TTC549 (cell line): ENCODE data around the gene PALLD.

Experiments
- FAIRE-seq: peaks from 2 replicates; lab custom pipeline; 2012; peaks lifted over from hg19 to GRCh38; lab: Jason Lieb, UNC

Gene PALLD

DNA sequence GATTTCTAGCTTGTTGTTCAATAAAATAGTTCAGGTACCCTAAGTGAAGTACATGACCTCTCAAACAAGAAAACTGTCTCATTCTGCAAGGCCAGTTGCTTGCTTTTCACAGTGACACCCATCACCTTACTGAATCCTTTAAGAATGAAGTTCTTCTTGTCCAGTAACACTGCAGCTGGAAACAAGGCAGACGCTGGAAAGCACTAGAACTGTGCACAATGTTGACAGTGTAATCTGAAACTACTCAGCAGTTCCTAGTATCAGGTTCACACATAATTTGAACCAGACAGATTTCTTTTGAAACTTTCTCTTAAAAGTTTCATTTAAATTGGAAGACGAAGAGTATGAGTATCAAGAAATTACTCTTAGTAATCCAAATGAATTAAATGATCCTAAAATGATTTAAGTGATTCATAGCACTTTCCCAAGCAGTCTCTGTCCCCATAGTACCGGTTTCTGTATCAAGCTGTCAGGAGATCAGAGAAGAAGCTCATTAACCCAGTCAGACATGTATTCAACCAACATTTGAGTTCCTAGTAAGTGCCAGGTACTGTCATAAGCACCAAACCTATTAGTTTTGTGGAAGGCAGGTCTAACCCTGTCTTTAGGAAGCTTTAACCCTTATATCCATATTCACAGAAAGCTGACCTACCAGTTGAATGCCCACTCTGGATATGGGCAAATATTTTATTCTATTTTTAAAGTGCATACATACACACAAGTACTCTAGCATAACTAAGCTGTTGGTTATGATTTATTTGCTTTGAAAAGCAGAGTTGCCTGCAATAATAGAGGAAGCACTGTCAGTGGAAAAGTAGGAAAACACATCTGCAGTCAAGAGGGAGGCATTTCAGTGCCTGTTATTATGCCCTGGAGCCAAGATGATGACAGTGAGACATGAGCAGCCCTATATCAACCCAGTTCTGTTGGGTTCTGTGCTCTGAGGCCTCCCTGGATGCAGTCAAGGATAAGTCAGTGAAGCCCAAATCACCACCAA, 63.6 kb downstream of the PALLD start:
- FAIRE-seq = no peak

DNA sequence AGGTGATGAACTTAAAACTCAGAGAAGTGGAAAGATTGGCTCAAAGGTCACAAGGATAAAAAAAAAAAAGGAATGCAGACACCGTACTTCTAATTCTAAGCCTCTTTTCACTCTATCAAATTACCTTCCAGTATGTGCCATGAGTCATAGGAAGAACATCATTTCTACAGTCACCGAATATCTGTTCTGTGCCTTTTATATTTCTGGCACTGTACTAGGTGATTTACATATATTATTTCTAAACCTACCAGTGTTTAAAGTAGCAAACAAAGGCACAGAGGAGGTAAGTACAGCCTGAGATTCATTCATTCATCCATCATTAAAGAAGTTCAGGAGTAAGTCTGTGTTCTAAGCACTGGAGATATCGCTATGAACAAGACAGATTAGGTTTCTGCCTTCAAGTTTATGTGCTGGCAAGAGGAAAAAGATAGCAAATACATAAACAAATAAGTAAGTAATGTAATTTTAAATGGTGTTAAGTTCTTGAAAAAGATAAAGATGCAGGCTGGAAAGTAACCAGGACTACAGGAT, 65.3 kb downstream of the PALLD start:
- FAIRE-seq = no peak

DNA sequence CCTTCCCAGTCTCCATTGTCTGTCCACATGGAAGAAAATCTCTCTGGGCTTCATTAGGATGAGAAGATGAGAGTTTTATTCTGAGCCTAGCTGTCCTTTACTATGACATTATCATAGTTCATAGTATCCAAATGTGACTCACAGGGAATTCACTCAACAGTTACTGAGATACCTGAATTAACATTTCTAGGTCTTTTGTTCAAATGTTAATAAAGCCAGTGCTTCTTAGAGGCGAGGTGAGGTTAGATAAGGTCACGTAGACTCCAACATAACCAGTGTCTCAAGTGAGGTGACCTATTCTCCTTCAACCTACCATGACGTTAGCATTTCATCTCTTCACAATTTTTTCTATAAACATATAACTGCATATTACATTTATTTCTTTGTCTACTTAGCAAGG, 67.2 kb downstream of the PALLD start:
- FAIRE-seq = no peak

DNA sequence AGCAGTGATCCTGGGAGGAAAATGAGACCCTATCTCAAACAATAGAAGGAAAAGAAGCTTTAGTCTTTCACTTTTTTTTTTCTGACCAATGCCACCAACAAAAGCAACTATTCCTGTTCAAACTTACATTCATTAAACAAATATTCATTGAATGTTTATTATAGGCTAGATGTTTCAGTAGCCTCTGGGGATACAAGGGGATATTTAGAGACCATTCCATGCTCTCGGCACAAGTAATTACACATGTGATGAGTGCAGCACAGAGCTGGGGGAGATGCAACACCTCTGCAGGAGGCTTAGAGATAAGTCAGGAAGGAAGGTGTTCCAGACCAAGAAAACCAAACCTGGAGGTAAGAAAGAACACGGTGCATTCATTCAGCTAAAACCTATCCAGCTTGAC, 68.3 kb downstream of the PALLD start:
- no peak for FAIRE-seq

DNA sequence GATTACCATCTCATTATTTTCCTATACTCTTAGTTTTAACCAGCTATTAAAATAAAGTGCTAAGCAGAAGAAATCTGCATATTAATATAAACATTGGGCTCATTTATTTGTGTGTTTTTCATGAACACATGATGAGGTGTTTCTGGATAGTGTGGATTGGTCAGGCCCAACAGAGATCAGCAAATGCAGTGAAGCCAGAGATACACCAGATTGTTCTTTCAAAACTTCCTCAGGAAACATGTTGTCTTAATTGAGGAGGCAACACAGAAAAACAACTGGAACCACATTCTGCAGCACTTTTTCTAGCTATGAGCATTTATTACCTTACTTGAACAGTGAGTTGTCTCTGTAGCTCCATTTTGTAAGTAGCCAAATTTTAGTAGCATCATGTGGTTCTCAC, 69.9 kb downstream of the PALLD start:
- no peak for FAIRE-seq

DNA sequence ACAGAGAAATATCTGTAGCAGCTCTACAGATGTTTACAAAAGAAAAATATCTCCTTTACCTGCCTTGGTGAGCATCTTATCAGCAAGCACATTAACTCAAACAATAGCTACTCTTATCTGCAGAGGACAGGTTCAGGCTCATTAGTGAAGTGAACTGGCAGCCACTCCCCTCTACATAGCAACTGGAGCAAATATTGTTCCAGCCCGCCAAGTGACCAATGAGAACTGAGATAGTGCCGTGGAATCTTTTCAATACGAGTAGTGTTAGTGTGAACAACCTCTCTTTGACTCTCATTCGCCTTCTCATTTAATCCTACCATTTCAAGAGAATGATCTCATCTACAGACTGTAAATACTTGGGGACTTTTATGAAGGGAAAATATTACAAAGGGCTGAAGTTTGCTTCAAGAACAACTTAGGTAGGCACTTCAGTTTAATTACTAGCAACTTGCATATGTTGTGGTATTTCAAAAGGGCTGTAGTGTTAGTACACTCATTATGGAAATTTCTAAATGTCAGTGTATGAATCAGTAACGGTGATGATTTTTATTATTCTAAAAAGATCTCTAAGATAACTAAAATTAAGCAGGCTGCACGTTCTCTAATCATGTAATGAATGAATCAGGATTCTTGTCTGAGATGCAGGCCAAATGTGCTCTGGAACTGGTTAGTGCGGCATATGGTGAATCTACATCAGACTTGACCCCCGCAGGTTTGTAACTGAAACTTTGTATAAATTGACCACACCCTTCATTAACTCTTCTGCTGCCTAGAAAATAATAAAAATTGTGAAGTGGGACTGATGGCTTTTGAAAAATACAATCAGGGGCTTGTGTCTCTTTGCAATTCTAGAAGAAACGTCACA, 72.4 kb downstream of the PALLD start:
- FAIRE-seq = no peak

DNA sequence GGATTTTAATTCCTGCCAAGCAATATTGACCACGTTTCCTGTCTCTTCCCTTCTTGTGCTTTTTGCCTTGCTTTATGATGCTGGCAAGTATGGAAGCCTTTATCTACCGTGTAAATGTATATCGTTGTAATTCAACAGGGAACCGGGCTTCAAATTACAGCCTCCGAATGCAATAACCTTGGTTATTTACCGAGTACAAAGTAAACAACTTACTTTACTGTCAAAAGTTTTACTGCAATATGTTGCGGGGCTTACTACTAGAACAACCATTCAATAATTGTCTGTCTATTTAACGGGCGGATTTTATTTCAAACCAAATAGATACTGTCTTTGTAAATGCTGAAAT, 73.1 kb downstream of the PALLD start:
- FAIRE-seq = no peak

DNA sequence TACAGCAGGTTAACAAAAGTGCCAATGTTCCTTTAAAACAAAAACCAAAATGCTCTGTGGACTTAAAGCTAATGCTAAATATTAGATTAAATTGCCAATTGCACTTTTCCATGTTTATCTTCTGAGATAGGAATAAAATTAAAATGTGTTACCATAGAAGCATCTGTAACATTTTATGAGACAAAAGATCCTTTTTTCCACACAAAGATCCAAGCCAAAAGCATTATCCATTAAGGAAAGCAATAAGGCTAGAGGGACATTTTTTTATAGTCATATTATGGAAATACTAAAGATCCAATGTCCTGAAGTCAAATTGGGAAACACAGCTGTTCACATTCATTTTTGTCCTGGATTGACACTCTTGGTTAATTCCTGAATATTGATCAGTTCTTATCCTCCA, 73.6 kb downstream of the PALLD start:
- FAIRE-seq = no peak

DNA sequence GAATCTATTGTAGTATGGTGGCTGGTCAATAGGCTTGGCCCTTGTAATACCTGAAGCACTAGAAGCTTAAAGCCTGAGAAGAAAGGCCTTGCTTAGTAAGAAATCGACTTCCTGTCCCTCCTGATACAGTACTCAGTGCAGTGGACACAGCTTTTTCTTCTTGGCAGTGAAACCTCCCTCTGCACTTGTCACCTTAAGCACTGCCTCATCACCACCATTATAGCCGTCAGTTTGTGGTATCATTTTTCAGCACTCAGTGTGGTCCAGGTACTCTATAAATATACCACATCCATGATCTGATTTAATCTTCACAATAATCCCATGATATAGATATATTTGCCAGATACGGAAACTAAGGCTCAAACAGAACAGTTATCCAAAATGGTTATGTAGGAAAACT, 75.2 kb downstream of the PALLD start:
- no peak for FAIRE-seq

DNA sequence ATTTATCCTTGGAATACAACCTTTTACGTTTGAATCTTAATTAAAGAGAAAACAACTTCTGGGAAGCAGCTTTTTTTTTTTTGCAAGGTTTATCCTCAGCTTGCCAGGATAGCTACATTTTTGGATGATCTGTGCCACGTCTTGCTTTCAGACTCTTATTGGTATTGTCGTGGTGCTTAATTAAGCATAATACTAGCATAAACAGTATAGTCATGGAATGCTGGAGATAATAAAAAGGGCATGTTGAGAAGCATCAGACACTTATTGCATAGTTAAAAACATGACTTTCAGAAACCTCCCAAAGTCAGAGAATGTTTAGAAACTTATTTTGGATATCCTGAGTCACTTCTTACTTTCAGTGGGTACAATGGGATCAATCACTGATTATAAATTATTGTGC, 77.0 kb downstream of the PALLD start:
- FAIRE-seq = no peak

DNA sequence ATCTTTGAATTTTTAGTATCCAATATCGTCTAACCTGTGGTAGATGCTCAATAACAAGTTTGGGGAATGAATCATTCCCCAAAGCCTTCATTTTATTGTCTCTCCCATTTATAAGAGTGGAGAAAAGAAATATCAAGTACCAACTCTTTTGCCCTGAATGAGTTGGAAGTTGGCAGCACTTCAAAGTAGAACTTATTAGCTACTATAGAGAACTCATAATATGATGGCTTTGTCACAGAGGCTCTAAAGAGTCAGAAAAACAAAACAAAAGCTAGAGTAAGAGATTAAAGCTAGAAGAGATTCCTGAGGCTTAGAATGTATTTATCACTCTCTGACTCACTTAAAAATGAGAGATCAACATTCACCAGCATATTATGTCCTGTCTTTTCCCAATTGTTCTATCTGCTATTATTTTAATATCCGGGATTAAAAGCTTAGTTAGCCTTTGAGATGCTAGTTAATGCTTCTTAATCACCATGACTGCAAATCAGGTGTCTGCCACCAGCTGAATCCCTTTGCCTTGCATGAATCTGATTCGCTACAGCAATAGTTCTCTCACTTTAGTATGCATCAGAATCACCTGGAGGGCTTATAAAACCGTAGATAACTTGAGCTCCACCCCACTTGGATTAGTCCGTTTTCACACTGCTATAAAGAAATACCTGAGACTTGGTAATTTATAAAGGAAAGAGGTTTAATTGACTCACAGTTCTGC, 77.9 kb downstream of the PALLD start:
- no peak for FAIRE-seq

DNA sequence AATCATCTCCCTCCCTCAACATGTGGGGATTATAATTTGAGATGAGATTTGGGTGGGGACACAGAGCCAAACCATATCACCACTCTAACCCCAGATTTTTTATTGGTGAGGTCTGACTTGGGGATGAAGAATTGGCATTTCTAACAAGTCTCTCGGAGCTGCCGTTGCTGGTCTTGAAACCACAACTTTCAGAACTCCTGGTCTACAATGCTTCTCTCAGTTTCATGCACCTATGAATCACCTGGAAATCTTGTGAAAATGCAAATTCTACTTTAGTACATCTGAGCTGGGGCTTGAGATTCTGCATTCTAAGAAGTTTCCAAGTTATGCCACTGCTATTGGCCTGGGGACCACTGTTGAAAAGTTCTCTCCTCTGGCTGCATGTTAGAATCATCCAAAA, 78.6 kb downstream of the PALLD start:
- no peak for FAIRE-seq

DNA sequence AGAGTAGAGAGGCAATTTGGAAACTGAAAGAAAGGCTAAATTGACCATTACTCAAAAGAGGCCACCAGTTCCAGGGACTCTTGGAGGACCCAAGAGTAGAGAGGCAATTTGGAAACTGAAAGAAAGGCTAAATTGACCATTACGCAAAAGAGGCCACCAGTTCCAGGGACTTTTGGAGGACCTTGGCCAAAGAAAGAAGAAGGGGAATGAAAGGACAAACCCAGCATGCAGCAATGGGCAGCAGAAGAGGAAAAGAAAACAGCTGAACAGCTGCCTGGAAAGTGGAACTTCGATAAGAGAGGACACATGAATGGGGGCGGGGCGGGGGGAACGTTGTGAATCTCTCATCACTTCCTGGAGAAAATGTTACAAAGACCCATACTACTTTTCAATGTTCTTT, 80.8 kb downstream of the PALLD start:
- FAIRE-seq = no peak

DNA sequence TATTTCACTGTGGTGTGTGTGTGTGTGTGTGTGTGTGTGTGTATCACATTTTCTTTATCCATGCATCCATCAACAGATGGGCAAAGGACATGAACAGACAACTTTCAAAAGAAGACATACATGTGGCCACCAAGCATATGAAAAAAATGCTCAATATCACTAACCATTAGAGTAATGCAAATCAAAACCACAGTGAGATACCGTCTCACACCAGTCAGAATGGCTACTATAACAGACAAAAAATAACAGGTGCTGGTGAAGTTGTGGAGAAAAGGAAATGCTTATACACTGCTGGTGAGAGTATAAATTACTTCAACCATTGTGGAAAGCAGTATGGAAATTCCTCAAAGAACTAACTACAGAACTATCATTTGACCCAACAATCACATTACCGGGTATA, 83.4 kb downstream of the PALLD start:
- no peak for FAIRE-seq

DNA sequence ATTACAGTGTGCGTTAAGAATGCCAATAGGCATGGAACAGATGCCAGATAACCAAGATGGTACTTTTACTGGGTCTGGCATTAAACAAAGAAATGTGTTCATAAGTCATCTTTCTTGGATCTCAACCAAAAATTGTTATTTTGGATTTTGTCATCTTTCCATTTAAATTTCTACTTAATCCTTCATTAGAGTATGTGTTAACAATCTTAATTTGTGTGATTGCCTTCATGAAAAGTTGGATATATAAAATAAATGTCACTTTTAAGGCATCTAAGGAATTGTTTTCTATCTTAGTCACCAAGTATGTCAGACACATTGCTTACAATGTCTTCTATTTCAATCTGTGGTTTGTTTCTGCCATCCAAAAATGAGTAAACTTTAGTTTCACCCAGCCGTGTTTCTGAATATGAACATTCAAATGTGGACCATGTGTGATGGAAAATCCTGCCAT, 87.5 kb downstream of the PALLD start:
- no peak for FAIRE-seq

DNA sequence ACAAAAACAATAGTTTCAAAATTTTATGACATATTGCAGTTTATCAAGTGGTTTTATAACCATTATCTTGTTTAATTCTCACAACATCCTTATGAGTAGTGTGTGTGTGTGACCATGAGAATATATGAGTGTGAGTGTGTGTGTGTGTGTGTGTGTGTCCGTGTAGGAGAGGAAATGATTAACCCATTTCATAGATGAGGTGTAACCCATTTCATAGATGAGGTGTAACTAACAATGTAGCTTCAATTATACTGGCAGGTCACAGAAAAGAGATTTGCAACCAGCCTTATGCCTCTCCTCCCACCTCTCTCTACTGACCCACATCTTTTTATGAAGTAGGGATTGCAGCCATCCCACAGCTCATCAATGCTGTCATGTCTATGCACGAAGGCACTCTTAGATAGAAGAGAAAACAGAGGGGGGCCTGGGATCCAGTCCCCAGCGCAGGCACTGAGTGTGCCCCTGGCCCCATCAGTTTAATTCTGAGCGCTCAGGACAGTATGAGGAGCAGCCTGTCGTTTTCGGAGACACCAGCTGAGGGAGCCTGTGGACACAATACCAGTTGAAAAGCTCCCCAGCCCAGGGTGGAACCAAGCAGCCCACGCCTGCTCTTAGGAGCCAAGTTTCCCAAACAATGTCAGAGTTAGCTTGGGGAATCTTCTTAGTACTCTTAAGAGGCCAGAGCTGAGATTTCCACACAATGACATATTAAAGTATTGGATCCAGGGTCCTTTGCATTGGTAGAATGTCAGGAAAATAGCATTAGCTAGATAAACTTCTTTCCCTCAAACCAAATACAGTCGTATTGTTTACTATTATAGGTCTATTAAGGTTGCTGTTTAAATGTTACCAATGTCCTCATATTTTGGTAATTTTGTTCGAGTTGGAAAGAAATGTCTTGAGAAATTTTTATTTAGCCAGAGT, 88.6 kb downstream of the PALLD start:
- FAIRE-seq = no peak

DNA sequence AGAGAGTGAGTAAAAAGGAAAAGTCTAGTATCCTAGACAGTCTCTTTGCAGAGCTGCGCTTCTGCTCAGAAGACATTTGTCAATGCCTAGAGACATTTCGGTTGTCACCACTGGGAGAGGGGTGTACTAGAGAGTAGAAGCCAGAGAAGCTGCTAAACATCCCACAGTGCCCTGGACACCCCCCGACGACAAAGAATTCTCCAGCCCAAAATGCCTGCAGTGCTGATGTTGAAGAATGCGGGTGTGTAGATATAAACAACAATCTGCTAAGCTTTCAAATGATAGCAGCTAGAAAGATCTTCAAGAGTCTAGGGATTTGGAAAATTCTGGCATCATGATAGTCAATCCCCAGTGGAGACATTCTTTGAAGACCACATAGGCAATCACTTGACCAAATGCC, 90.1 kb downstream of the PALLD start:
- FAIRE-seq = no peak

DNA sequence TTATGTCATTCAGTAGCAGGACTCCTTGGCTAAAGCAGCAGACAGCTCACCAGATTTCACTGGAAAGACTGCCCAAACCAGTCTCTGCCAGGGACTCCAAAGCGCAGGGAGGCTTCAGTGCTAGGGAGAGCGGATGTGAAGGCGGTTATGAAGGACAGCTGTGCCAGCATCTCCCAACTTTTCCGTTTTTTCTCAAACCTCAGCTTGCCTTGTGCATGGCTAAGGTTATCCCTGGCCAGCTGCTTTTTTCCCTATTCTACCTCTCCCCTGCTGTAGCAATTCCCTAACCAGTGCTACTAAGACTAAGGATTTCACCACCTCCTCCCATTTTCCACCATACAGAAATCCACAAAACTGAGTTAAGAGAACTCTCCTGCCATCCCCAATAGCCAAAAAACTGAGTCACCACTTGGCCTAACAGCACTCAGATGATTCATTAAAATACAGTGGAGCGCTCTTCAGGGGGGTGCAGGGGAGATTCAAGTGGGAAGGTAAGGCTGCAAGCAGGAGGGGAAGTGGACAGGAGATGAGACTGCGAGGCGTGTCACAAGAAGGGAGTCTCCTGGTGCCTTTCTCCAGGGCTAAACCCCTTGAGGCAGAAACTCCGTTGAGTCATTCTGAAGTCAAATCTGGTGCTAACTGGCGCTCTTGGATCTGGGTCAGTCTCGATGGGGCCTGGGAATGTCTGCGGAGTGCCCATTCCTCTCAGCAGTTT, 90.7 kb downstream of the PALLD start:
- FAIRE-seq = no peak

DNA sequence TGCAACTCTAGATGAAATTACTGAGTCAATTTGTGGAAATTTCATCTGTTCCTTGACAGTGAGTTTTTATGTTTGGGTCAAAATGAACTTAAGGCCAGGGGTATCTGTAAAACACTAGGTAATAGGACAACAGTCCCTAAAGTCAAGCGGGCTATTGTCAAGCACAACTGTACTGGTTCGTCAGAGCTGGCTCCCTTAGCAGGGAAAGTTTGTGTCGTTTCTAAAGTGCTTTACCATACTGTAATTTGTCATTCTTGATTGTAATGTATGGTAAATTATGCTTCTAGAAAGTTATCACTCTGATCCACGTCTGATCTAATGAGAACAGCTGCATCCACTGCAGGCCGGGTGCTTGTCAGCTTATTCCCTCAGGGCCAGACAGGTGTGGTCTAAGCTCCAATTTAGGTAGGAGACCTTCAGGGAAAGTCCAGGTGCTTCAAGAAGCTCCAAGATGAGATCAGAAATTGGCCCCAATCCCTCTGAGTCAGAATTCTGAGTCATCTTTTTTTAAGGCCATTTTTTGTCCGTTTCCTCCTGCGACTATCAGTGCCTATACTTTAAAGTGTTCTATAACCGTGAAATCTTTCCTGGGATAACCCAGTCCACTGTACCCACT, 92.2 kb downstream of the PALLD start:
- FAIRE-seq = no peak

DNA sequence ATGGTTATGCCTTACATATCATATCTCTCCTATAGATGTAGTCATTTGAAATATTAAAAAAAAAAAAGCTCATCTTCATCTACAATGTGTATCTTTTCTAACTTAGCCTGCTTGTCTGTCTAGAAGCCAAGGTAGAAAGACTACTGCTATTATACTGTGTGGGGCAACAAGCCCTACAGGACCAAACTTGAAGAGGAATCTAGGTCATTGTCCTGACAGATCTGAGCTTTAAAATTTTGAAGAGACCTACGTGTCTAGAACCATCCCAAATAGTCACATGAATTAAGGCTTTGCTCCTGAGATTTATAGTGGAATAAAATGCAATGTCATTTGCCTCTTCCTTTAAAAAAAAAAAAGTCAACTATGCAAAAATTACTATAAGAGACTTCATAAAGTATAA, 95.8 kb downstream of the PALLD start:
- no peak for FAIRE-seq
